ENCODE results near the gene NCKAP5. TPM values are rescaled to one million over a fixed set of nuclear protein-coding genes. Genes with fewer than 3 reads are reported as not detected.

NCKAP5 gene
- total and polyA plus RNA-seq, 9 of the 15 experiments (the other 6 are each of a cell fraction or from before 2014, with no cell fraction given) = not detected

DNA sequence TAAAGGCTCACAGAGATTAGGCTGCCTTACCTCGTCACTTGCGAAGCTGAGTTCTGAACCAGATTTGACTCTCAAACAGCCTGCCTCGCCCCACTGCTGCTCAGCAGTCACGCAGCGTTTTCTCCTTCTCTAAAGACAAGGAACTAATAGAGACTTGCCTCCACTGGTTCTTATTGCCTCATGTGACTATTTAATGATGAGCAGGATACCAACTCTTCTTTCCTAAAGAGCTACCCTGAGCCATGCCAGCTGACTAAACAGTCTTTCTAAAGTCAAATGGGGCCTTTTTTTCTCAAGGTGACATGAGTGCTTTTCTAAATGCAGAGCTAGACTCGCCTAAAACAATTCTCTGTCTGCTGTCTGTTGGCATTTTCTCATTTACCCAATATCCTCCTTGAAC, 147.5 kb downstream of the NCKAP5 start (continued):
- TF ChIP-seq JUND (IDR thresholded peaks at IDR 0.05; ENCODE audit: borderline replicate concordance, low read depth, low read length) = no peak
- TF ChIP-seq JUND (tag; IDR thresholded peaks at IDR 0.05; ENCODE audit: borderline replicate concordance, low read depth, low read length) = no peak
- no peak for TF ChIP-seq STAG1 (CRISPR knock-in tag; IDR thresholded peaks at IDR 0.05; ENCODE audit: borderline replicate concordance)
- no peak for TF ChIP-seq ZNF561 (CRISPR knock-in tag; conservative IDR thresholded peaks at IDR 0.05)
- TF ChIP-seq, protein P1, sequence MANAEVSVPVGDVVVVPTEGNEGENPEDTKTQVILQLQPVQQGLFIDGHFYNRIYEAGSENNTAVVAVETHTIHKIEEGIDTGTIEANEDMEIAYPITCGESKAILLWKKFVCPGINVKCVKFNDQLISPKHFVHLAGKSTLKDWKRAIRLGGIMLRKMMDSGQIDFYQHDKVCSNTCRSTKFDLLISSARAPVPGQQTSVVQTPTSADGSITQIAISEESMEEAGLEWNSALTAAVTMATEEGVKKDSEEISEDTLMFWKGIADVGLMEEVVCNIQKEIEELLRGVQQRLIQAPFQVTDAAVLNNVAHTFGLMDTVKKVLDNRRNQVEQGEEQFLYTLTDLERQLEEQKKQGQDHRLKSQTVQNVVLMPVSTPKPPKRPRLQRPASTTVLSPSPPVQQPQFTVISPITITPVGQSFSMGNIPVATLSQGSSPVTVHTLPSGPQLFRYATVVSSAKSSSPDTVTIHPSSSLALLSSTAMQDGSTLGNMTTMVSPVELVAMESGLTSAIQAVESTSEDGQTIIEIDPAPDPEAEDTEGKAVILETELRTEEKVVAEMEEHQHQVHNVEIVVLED (CRISPR knock-in tag; IDR thresholded peaks at IDR 0.05) = no peak
- TF ChIP-seq, protein P2, sequence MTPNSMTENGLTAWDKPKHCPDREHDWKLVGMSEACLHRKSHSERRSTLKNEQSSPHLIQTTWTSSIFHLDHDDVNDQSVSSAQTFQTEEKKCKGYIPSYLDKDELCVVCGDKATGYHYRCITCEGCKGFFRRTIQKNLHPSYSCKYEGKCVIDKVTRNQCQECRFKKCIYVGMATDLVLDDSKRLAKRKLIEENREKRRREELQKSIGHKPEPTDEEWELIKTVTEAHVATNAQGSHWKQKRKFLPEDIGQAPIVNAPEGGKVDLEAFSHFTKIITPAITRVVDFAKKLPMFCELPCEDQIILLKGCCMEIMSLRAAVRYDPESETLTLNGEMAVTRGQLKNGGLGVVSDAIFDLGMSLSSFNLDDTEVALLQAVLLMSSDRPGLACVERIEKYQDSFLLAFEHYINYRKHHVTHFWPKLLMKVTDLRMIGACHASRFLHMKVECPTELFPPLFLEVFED (CRISPR knock-in tag; conservative IDR thresholded peaks at IDR 0.05) = no peak
- no peak for TF ChIP-seq KDM4B (IDR thresholded peaks at IDR 0.05; ENCODE audit: borderline replicate concordance in 2 of 2, low read depth in 1 of 2)
- no peak for TF ChIP-seq HNRNPL (IDR thresholded peaks at IDR 0.05; ENCODE audit: low read depth, low read length)
- no peak for TF ChIP-seq KLF13 (tag; IDR thresholded peaks at IDR 0.05; ENCODE audit: borderline replicate concordance, low read depth)
- TF ChIP-seq RFX1 (IDR thresholded peaks at IDR 0.05) = no peak
- no peak for TF ChIP-seq ETV1 (tag; conservative IDR thresholded peaks at IDR 0.05; ENCODE audit: low read depth)

Data from K562 (cell line).